ENCODE data around the gene KANK4.

Gene KANK4

DNA sequence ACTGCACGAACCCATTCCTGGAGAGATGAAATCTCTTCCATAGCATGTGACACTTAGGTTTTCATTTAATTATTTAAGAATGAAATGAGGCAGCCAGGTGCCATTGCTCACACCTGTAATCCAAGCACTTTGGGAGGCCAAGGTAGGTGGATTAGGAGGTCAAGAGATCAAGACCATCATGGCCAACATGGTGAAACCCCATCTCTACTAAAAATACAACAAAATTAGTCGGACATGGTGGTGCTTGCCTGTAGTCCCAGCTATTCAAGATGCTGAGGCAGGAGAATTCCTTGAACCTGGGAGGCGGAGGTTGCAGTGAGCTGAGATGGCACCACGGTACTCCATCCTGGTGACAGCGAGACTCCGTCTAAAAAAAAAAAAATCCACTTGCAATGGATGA is 106.8 kb downstream of the KANK4 start:
- no peak for DNase-seq (ENCODE audit: low read depth in 2 of 3, low spot score in 1 of 3)

DNA sequence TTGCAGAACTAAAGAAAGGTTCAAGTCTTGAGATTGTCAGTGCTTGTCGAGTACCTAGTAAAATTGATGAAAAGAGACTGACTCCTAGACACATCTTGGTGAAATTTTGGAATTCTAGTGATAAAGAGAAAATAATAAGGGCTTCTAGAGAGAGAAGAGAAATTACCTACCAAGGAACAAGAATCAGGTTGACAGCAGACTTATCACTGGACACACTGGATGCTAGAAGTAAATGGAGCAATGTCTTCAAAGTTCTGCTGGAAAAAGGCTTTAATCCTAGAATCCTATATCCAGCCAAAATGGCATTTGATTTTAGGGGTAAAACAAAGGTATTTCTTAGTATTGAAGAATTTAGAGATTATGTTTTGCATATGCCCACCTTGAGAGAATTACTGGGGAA is 108.3 kb downstream of the KANK4 start:
- no peak for DNase-seq (ENCODE audit: low read depth in 2 of 3, low spot score in 1 of 3)

DNA sequence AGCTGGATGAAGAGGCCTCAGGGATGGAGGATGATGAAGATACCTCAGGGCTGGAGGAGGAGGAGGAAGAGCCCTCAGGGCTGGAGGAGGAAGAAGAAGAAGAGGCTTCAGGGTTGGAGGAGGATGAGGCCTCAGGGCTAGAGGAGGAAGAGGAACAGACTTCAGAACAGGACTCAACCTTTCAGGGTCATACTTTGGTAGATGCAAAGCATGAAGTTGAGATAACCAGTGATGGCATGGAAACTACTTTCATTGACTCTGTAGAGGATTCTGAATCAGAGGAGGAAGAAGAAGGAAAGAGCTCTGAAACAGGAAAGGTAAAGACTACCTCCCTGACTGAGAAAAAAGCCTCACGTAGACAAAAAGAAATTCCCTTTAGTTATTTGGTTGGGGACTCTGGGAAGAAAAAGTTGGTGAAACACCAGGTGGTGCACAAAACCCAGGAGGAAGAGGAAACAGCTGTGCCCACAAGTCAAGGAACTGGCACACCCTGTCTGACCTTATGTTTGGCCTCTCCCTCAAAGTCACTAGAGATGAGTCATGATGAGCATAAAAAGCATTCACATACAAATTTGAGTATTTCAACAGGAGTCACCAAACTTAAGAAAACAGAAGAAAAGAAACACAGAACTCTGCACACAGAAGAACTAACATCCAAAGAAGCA is 109.2 kb downstream of the KANK4 start:
- DNase-seq (ENCODE audit: low read depth in 2 of 3, low spot score in 1 of 3), result no peak

DNA sequence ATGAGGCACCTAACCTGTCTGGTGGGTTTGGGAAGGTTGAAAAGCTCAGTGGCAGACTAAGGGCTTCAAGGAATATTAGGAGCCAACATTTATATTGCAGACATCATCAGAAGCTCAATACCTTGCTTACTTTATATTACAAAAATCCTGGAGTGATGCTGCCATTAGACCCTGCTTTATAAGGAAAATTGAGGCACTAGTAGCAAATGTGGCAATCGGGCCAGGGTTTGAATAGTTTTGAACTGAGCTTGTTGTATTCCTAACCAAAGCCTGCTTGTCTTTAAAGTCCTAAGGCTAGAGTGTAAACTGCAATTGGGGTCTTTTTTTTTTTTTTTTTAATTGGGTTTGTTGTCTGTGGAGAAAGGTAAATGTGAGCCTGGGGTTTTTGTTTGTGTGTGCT is 110.3 kb downstream of the KANK4 start:
- no peak for DNase-seq (ENCODE audit: low read depth in 2 of 3, low spot score in 1 of 3)

DNA sequence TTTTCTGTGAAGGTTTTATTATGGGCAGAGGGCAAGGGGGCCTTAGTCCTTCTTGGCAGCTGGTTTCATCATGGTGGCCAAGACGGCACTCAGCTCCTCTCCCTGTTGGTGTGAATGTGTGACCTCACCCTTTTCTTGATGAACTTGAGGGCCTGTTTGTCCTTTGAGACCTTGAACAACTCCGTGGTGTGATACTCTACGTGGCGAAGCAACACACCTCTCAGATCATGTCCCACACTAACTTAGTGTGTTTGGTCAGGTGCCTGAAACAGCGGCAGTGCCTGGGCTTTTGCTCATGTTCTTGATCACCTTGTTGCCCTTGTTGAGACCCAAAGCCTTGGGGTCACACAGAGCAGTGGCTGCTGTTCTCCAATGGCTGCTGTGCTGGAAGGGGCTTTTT is 111.1 kb downstream of the KANK4 start:
- no peak for DNase-seq (ENCODE audit: low read depth in 2 of 3, low spot score in 1 of 3)

DNA sequence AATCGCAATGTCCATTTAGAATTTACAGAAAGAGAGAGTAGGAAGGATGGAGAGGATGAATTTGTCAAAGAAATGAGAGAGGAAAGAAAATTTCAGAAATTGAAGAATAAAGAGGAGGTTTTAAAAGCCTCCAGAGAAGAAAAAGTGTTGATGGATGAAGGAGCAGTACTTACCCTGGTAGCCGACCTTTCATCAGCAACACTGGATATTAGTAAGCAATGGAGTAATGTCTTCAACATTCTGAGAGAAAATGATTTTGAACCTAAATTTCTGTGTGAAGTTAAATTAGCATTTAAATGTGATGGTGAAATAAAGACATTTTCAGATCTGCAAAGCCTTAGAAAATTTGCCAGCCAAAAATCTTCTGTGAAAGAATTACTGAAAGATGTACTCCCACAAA is 112.0 kb downstream of the KANK4 start:
- DNase-seq (ENCODE audit: low read depth in 2 of 3, low spot score in 1 of 3), result no peak

DNA sequence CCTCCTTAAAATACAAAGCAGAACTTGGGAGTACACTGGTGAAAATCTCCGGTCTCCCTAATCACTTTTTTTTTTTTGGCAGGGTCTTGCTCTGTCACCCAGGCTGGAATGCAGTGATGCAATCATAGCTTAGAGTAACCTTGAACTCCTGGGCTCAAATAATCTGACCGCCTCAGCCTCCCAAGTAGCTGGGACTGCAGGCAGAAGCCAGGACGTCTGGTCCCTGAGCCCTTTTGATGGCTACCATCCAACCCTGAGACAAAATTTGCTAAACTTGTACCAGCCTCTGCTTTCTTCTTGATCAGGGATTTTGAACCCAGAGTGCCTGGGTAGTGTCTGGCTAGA is 120.5 kb downstream of the KANK4 start:
- no peak for DNase-seq (ENCODE audit: low read depth in 2 of 3, low spot score in 1 of 3)

DNA sequence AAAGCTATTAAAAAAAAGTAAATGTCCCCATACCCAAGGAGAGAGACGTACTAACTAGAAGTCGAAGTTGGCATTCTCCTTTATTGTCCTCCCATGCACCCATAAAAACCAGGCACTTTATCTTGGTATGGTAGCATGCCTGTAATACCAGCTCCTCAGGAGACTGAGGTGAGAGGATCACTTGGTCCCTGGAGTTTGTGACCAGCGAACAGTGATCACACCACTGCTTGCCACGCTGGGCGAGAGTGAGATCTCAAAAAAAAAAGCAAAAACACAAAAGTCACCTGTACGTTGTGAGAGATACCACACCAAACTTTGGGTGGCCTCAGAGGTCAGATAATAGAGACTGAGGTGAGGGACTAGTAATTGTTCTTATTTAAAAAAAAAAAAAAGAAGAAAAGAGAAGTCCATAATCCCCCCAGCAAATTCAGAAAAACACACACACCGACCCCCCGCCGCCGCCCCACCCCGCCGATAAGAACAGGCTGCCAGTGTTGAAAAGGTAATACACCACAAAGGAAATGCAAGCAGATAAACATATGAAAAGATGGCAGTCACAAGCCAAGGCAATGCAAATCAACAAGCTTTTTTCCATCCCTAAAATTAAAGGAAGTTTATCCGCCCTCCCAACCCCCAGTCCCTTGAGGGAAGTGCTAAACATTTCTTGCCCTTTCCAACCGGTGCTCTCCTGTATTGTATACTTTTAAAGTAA is 121.0 kb downstream of the KANK4 start:
- no peak for DNase-seq (ENCODE audit: low read depth in 2 of 3, low spot score in 1 of 3)

DNA sequence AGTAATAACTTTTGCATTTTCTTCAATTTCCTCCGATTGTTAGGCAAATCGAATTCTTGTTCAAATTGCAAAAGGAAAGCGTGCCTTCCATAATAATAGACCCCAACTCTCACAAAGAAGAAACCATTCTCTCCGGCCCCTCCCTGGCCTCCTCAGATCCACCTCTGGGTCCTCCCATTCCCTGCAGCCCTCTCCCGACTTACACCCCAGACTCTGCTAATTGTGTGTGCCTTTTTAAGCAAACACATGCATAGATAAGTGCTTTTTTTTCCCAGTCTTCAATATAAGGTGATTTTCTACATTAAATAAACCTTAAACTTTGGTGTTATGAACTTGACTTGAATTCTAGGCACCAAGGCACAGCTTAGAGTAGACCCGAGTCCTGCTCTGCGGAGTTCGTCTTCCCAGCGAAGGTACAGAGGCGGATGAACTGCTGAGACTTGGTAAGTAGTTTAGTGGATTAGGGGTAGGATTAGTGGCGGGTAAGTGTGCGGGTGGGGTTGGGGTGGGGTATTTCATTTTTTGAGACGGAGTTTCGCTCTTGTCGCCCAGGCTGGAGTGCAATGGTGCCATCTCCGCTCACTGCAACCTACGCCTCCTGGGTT is 123.0 kb downstream of the KANK4 start:
- DNase-seq (ENCODE audit: low read depth in 2 of 3, low spot score in 1 of 3), result no peak

DNA sequence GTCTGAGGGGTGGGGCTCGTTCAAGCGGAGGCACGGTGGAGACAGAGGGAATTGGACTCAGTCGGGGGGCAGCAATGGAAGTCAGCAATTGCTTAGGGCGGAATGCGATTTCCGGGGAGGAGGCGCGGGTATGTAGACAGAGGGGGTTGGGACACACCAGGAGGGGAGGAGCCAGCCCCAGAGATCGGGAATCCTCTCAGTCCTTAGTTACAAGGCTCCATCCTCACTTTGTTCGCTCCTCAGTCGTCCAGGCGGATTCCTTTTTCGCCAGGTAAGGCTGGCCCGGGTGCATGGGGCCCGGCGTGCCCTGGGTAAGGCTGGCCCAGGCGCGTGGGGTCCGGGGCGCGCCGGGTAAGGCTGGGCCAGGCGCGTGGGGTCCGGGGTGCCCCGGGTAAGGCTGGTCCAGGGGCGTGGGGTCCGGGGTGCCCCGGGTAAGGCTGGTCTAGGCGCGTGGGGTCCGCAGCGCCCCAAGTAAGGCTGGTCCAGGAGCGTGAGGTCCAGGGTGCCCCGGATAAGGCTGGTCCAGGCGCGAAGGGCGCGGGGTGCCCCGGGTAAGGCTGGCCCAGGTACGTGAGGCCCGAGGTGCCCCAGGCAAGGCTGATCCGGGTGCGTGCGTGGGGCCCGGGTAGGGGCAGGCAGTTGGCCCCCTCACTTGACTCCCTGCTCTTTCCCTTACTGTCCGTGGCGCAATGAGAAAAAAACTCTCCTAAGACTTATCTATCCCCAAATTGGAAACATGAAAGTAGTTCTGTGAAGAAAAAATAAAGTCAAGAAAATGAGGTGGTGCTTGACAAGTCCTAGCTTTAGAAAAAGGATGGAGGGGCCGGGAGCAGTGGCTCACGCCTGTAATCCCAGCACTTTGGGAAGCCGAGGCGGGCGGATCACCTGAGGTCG is 124.3 kb downstream of the KANK4 start, which contains the start of gene L1TD1:
Gene L1TD1, plus strand, starts transcription at position 199 of the 894 bp plus-strand sequence. CDS start 11,780 bp downstream, outside the sequence.
- no peak for DNase-seq (ENCODE audit: low read depth in 2 of 3, low spot score in 1 of 3)

DNA sequence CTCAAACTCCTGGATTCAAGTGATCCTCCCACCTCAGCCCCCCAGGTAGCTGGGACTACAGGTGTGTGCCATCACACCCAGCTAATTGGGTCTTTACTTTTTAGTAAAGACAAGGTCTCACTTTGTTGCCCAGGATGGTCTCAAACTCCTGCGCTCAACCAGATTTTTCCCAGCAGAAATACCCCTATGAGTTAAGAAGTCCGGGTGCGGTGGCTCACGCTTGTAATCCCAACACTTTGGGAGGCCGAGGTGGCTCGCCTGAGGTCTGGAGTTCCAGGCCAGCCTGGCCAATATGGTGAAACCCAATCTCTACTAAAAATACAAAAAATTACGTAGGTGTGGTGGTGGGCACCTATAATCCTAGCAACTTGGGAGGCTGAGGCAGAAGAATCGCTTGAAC is 131.1 kb downstream of the KANK4 start:
- no peak for DNase-seq (ENCODE audit: low read depth in 2 of 3, low spot score in 1 of 3)

DNA sequence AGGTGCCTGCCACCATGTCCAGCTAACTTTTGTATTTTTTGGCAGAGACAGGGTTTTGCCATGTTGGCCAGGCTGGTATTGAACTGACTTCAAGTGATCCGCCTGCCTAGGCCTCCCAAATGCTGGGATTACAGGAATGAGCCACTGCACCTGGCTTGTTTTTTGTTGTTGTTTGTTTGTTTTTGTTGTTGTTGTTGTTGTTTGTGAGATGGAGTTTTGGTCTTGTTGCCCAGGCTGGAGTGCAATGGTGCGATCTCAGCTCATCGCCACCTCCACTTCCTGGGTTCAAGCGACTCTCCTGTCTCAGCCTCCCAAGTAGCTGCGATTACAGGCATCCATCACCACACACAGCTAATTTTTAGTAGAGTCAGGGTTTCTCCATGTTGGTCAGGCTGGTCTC is 131.7 kb downstream of the KANK4 start:
- no peak for DNase-seq (ENCODE audit: low read depth in 2 of 3, low spot score in 1 of 3)
